NCI-H1930 (cell line): Measurements from ENCODE around the gene ATOSA.

ENCODE experiments used
- DNase-seq, 2 experiments: peaks; one replicate each; lab custom pipeline; 2025; lab: John Stamatoyannopoulos, UW

ATOSA gene

DNA sequence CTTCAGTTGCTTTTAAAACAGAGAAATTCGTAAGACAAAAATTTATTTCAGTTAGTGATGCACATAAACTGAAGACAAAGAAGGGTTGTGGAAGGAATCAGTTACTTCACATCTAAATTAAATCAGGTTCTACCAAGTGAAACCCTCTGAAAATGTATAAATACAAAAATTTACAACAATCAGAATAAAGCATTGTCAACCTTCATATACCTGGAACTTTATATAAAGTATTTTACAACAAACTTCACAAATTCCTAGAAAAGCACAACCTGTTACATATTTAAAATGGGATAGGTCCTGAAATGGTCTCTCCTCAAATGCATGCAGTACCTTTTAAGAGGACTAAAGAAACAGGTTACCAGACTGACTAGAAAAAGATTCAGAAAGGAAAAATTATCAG is 26.9 kb downstream of the ATOSA start:
- DNase-seq, result no peak

DNA sequence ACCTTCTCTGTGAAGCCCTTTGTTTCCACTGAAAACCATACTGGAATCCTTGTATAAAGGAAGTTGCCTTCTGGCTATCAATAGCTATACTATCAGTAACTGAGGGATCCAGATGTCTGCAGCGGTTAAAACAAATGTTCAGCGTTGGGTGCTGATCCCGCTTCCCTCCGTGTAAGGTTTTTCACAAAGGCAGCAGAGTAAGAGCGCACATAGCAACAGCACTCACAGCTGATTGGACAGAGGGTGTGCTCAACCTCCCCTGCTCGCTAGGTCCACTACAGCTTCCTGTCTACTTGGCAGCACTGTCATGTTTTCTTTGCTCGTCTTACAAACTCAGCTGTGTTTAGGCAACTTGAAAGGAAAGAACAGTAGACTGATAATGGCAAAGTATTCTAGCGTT is 27.3 kb downstream of the ATOSA start:
- DNase-seq, result no peak

DNA sequence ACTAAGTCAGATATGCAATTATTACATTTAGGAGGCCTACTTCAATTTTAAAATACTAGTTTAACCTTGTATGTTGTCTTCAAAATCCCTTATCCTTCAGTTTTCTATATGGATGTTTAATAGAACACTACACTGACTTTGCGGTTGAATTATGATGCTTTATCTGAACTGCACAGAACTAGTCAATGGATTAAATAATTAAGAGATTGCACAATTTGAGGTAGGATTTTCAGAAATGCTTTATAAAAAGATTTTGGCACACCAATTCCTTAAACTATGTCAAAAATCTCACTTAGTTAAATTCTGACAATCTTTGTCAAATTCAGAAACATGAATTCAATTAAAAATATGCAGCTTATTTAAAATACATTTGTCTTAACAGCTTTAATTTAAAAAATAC is 28.1 kb downstream of the ATOSA start:
- no peak for DNase-seq

DNA sequence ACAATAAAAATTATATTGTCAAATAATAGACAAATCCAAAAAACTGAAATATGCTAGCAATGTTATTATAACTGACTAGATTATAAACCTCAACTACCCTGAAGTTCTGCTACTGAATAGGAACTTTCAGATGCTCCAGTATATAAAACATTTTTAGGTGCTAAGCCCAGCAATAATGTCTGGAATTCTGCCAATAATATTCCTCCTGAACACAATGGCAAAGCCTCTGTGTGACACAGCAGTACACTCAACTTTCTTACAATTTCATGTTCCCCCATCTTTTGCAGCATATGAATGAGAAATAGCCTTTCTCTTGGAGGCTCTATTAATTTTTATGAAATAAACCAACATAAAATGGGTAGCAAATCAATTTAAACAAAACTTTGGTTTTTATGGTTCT is 29.5 kb downstream of the ATOSA start:
- no peak for DNase-seq

DNA sequence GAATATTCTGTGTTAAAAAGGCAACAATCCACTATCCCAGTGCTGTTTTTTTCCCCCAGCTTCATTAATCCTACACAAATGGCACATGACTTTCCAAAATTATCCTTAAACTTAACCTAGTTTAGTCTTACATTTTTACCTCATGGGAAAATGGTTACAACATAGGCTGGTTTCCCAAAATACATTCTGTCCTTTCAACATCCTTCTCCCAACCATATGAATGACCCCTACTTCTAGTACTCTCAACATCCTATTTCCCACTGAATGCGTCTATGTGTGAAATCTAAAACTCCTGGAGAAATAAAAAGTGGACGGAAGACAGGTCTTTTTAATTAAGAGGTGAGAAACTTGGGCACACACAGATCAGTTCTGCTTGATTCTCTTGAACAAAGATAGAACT is 33.3 kb downstream of the ATOSA start:
- no peak for DNase-seq

DNA sequence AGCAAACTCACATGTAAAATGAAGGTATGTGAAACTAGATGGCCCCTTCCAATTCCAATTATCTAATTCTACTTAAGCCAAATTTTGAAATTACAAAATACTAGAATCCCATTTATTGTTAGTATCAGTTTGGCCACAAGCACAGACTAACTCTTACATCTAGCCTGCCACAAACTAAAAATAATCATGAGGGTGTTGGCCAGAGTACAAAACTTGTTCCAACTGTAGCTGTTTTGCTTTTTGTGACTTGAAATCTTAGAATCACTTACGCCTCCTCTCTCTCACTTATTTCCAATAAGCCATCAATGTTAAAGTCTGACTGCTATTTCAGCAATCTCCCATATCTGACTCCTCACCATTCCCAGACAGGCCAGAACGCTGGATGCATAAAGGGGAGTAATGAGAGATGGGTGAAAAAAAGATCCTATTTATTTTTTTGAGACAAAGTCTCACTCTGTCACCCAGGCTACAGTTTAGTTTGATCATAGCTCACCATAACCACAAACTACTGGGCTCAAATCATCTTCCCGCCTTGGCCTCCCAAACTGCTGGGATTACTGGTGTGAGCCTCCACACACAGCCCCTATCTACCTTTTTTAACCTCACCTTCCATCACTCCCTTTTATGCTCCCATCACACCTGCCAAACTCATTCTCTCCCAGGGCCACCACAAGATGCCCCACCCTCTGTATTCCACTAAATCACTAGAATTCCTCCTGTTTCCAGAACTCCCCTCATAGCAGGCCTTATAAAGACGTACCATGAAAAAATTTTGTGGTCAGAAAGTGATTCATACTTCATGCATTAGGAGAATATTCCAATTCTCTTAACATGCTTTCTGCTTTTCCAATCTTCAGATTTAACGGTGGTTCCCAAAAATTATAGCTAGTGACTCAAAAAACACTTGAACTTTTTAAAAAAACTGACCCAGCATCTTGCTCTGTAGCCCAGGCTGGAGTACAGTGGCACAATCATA is 36.5 kb downstream of the ATOSA start:
- DNase-seq, result no peak

DNA sequence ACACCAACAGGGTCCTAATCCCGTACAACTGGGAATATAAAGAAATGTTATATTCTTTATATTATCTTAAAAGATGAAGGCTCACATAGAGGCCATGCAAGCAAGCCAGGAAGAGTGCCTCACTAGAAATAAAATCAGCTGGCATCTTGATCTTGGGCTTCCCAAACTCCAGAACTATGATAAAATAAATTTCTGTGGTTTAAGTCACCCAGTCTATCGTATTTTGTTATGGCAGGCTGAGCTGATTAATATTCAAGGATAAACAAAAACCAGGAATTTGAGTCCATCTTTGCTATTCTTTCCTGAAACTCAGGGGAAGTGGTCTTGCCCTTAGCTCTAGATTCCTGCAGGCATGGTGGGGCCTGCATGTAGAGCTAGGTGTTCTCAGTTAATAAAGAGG is 42.7 kb downstream of the ATOSA start:
- DNase-seq, result no peak

DNA sequence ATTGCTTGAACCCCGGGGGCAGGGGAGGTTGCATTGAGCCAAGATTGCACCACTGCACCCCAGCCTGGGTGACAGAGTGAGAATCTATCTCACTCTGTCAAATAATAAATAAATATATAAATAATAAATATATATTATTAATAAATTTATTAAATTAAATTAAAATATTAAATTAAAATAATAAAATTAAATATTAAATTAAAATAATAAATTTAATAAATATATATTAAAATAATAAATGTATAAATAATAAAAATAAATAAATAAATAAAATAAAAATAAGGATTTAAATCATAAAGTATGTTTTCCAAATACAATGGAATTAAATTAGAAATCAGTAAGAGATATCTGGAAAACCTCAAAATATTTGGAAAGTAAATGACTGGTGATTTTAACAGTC is 43.3 kb downstream of the ATOSA start:
- no peak for DNase-seq
